Sigmoid colon (tissue), 4 donors: ENCODE measurements around the gene F2RL1.
"Not testable (repeated sequence)": the region's sequence is repeated elsewhere in the genome, so short reads cannot be mapped to it uniquely, and the experiment has no call there.

Experiments used
- POLR2A ChIP-seq, 2 donors: fragments of 450-650 bp; IDR thresholded peaks; one replicate each; pipeline ENCODE4 v1.6.1; 2016; ENCODE audit warnings: antibody characterized with exemption in 2 of 2, mild to moderate bottlenecking in 2 of 2, moderate library complexity in 2 of 2
- POLR2AphosphoS5 ChIP-seq, 4 donors: sonication (generic); formaldehyde crosslinking; IDR thresholded peaks; one replicate each; pipeline ENCODE4 v1.6.1; 2017; ENCODE audit warnings: antibody characterized with exemption in 4 of 4
- TF ChIP-seq, protein P1 (sequence below), 4 experiments: fragments of 450-650 bp in 3 of 4; fragments of 200-600 bp in 1 of 4; IDR thresholded peaks; one replicate each; pipeline ENCODE4 v1.5.1; 2016 to 2019; ENCODE audit warnings: antibody characterized with exemption in 4 of 4, mild to moderate bottlenecking in 3 of 4, moderate library complexity in 2 of 4

DNA sequence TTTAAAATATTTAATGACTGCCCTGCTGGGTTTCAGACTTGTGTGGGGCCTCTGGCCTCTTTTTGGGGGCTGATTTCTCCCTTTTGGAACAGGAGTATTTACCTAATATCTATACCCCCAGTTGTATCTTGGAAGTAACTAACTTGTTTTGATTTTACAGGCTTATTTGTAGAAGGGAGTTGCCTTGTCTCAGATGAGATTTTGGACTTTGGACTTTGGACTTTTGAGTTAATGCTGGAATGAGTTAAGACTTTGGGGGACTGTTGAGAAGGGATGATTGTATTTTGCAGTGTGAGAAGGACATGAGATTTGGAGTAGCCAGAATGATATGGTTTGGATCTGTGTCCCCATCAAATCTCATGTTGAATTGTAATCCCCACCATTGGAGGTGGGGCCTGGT, 36.7 kb downstream of the F2RL1 start:
- TF ChIP-seq, protein P1, sequence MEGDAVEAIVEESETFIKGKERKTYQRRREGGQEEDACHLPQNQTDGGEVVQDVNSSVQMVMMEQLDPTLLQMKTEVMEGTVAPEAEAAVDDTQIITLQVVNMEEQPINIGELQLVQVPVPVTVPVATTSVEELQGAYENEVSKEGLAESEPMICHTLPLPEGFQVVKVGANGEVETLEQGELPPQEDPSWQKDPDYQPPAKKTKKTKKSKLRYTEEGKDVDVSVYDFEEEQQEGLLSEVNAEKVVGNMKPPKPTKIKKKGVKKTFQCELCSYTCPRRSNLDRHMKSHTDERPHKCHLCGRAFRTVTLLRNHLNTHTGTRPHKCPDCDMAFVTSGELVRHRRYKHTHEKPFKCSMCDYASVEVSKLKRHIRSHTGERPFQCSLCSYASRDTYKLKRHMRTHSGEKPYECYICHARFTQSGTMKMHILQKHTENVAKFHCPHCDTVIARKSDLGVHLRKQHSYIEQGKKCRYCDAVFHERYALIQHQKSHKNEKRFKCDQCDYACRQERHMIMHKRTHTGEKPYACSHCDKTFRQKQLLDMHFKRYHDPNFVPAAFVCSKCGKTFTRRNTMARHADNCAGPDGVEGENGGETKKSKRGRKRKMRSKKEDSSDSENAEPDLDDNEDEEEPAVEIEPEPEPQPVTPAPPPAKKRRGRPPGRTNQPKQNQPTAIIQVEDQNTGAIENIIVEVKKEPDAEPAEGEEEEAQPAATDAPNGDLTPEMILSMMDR (IDR thresholded peaks at IDR 0.05), result not testable (repeated sequence)
- not testable (repeated sequence) for TF ChIP-seq POLR2A, POLR2AphosphoS5 (IDR thresholded peaks at IDR 0.05)
